Loucy (cell line): ENCODE results near the gene FBXO22.
"Not testable (repeated sequence)": the region's sequence is repeated elsewhere in the genome, so short reads cannot be mapped to it uniquely, and the experiment has no call there.

Experiments used
- H2AFZ ChIP-seq: fragments of 200-600 bp; sonication (generic); 2 replicates; pipeline ENCODE4 v1.6.0; 2016; ENCODE audit warnings: antibody characterized with exemption, mild to moderate bottlenecking, low read length, moderate library complexity
- H3F3A ChIP-seq: fragments of 200-600 bp; 2 replicates; pipeline ENCODE4 v1.6.0; 2016; ENCODE audit warnings: antibody characterized with exemption, low read depth, mild to moderate bottlenecking
- H3K27me3 ChIP-seq: fragments of 200-600 bp; sonication (generic); 2 replicates; pipeline ENCODE4 v1.6.1; 2014; ENCODE audit warnings: low read length, mild to moderate bottlenecking; ENCODE audit not compliant: insufficient read depth, poor library complexity, severe bottlenecking
- H3K36me3 ChIP-seq: fragments of 200-600 bp; sonication (generic); 2 replicates; pipeline ENCODE4 v1.6.1; 2016; ENCODE audit warnings: low read length; ENCODE audit not compliant: insufficient read depth
- H3K4me1 ChIP-seq: fragments of 200-600 bp; sonication (generic); 2 replicates; pipeline ENCODE4 v1.5.1; 2014; ENCODE audit warnings: low read length, mild to moderate bottlenecking; ENCODE audit not compliant: insufficient read depth, poor library complexity, severe bottlenecking
- H3K4me2 ChIP-seq: fragments of 200-600 bp; sonication (generic); 2 replicates; pipeline ENCODE4 v1.6.0; 2014; ENCODE audit warnings: antibody characterized with exemption, low read length, low read depth, mild to moderate bottlenecking; ENCODE audit not compliant: poor library complexity, severe bottlenecking
- H3K4me3 ChIP-seq: fragments of 200-600 bp; sonication (generic); 2 replicates; pipeline ENCODE4 v1.5.1; 2014; ENCODE audit warnings: low read length, mild to moderate bottlenecking, mixed read lengths; ENCODE audit not compliant: poor library complexity, severe bottlenecking
- H3K79me2 ChIP-seq: fragments of 200-600 bp; sonication (generic); 2 replicates; pipeline ENCODE4 v1.6.1; 2014; ENCODE audit warnings: low read length; ENCODE audit not compliant: insufficient read depth
- H3K9ac ChIP-seq: fragments of 200-600 bp; sonication (generic); 2 replicates; pipeline ENCODE4 v1.6.0; 2014; ENCODE audit warnings: mild to moderate bottlenecking, low read depth, low read length, moderate library complexity; ENCODE audit not compliant: poor library complexity, severe bottlenecking
- H3K9me2 ChIP-seq: fragments of 200-600 bp; sonication (generic); replicated peaks from 2 replicates; pipeline ENCODE4 v1.6.1; 2016; ENCODE audit warnings: low read depth, low read length, mixed read lengths
- H3K9me3 ChIP-seq: fragments of 200-600 bp; sonication (generic); 2 replicates; pipeline ENCODE4 v1.6.1; 2014; ENCODE audit warnings: mild to moderate bottlenecking, antibody characterized with exemption, low read length, low read depth; ENCODE audit not compliant: insufficient read depth
- H4K20me1 ChIP-seq: fragments of 200-600 bp; sonication (generic); 2 replicates; pipeline ENCODE4 v1.6.0; 2014; ENCODE audit warnings: antibody characterized with exemption, low read length, mild to moderate bottlenecking; ENCODE audit not compliant: insufficient read depth, poor library complexity, severe bottlenecking
- EZH2phosphoT487 ChIP-seq: fragments of 200-600 bp; IDR thresholded peaks from 2 replicates; pipeline ENCODE4 v1.6.1; 2018; ENCODE audit warnings: antibody characterized with exemption, mild to moderate bottlenecking, moderate library complexity, borderline replicate concordance
- TF ChIP-seq, protein P1 (sequence below): fragments of 200-600 bp; sonication (generic); conservative IDR thresholded peaks from 2 replicates; pipeline ENCODE4 v1.5.1; 2014; ENCODE audit warnings: mild to moderate bottlenecking, antibody characterized with exemption, low read length

Gene FBXO22

DNA sequence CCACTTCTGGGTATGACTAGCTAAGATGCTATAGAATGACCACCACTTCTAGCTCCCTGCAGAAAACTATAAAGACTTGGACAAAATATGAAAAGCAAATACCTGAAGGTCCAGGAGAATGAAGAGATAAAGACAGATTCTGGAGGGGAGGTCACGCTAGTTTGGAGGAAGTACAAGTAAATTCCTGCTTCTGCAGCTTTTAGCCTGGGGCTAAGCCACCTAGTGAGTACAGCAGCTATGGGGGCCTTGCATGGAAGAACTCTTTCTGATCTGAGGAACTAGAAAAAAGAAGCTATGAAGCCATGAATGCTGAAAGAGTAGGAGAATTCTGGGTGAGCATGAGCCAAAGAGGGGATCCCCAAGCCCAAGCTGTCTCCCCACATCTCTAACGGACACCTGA lies 78.8 kb downstream of the FBXO22 start:
- Histone ChIP-seq H3K9ac (no peak overlapping the region), H3K9me3 (no peaks in the 10 kb centered on the region), H3K4me2 (no peak overlapping the region), H4K20me1 (no peaks in the 10 kb centered on the region), H3K4me3 (no peak overlapping the region), H3K9me2 (no peaks in the 10 kb centered on the region), H2AFZ (no peak overlapping the region), H3K36me3 (no peaks in the 10 kb centered on the region), H3K79me2 (no peaks in the 10 kb centered on the region), H3F3A (no peaks in the 10 kb centered on the region), H3K4me1 (no peaks in the 10 kb centered on the region), H3K27me3 (no peaks in the 10 kb centered on the region)
- TF ChIP-seq EZH2phosphoT487, result no peak
- TF ChIP-seq, protein P1, sequence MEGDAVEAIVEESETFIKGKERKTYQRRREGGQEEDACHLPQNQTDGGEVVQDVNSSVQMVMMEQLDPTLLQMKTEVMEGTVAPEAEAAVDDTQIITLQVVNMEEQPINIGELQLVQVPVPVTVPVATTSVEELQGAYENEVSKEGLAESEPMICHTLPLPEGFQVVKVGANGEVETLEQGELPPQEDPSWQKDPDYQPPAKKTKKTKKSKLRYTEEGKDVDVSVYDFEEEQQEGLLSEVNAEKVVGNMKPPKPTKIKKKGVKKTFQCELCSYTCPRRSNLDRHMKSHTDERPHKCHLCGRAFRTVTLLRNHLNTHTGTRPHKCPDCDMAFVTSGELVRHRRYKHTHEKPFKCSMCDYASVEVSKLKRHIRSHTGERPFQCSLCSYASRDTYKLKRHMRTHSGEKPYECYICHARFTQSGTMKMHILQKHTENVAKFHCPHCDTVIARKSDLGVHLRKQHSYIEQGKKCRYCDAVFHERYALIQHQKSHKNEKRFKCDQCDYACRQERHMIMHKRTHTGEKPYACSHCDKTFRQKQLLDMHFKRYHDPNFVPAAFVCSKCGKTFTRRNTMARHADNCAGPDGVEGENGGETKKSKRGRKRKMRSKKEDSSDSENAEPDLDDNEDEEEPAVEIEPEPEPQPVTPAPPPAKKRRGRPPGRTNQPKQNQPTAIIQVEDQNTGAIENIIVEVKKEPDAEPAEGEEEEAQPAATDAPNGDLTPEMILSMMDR, result no peak

DNA sequence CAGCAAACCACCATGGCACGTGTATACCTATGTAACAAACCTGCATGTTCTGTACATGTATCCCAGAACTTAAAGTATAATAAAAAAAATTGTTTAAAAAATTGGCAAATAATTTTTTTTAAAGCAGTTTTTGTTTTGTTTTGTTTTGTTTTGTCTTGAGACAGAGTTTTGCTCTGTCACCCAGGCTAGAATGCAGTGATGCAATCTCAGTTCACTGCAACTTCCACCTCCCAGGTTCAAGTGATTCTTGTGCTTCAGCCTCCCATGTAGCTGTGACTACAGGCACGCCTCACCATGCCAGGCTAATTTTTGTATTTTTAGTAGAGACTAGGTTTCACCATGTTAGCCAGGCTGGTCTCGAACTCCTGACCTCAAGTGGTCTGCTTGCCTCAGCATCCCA lies 81.0 kb downstream of the FBXO22 start:
- not testable (repeated sequence) for H3K27me3 ChIP-seq, H3K79me2 ChIP-seq, H3K4me2 ChIP-seq, H3F3A ChIP-seq, H3K36me3 ChIP-seq, H2AFZ ChIP-seq, H3K9me3 ChIP-seq, H3K4me3 ChIP-seq, H4K20me1 ChIP-seq, H3K9ac ChIP-seq, H3K4me1 ChIP-seq, H3K9me2 ChIP-seq

DNA sequence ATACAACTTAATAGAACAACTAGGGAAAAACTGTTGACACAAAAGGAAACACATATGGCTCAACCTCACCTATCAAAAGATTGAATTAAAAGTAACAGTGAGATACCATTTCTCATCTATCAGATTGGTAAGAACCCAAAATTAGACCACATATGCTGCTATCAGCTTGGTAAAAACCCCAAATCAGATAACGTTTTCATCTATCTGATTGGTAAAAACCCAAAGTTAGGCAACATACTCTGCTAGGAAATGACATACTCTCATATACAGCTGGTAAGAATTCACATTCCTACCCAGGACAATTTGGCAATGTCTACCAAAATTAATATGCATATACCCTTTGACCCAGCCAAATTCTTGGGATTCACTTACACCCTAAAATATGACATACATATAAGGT lies 82.3 kb downstream of the FBXO22 start:
- Histone ChIP-seq H3K4me1 (no peaks in the 10 kb centered on the region), H3K4me2 (no peak overlapping the region)

DNA sequence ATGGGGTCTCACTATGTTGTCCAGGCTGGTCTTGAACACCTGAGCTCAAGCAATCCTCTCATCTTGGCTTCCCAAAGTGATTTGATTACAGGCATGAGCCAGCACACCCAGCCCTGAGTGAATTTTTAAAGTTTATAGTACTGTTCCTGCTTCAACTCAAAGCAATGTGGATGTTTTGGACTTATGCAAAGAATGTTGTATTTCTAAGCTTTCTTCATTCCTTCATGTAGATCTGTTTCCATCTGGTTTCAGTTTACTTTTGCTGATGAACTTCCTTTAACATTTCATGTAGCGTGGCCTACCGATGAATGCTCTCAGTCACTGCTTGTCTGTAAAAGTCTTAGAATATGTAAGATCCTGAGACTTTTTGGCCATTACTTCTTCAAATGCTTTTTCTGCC lies 85.4 kb downstream of the FBXO22 start:
- no peaks in the 10 kb centered on the region for H3K9me2 ChIP-seq
- H3K9me3 ChIP-seq, result no peaks in the 10 kb centered on the region
- no peak overlapping the region for H3K9ac ChIP-seq
- no peaks in the 10 kb centered on the region for H3F3A ChIP-seq
- H3K36me3 ChIP-seq, result no peaks in the 10 kb centered on the region
- no peak overlapping the region for H2AFZ ChIP-seq
- no peaks in the 10 kb centered on the region for H4K20me1 ChIP-seq
- H3K27me3 ChIP-seq, result no peaks in the 10 kb centered on the region
- no peak for TF ChIP-seq EZH2phosphoT487
- TF ChIP-seq, protein P1, result no peak
- no peaks in the 10 kb centered on the region for H3K79me2 ChIP-seq
- H3K4me3 ChIP-seq, result no peak overlapping the region
- no peak overlapping the region for H3K4me2 ChIP-seq
- H3K4me1 ChIP-seq, result no peaks in the 10 kb centered on the region

More for the DNA sequence above, 82.3 kb downstream of the FBXO22 start:
- Histone ChIP-seq H3K9ac (no peak overlapping the region), H3K36me3 (no peaks in the 10 kb centered on the region), H3K79me2 (no peaks in the 10 kb centered on the region), H4K20me1 (no peaks in the 10 kb centered on the region), H3F3A (no peaks in the 10 kb centered on the region), H3K27me3 (no peaks in the 10 kb centered on the region), H2AFZ (no peak overlapping the region), H3K9me2 (no peaks in the 10 kb centered on the region), H3K4me3 (no peak overlapping the region), H3K9me3 (no peaks in the 10 kb centered on the region)
- TF ChIP-seq, protein P1, result no peak
- TF ChIP-seq EZH2phosphoT487, result no peak
